K562 (cell line): Measurements from ENCODE around the gene RHBDD1. TPM values are rescaled to one million over a fixed set of nuclear protein-coding genes. Genes with fewer than 3 reads are reported as not detected.

Experiments
- BRD4 ChIP-seq: fragments of 200-600 bp; sonication (generic); IDR thresholded peaks from 2 replicates; pipeline ENCODE4 v1.6.1; 2017; ENCODE audit warnings: inconsistent platforms
- CEBPB ChIP-seq: fragments of 450-650 bp; IDR thresholded peaks from 2 replicates; pipeline ENCODE4 v1.6.1; 2016; ENCODE audit warnings: missing genetic modification characterization, missing compliant biosample characterization
- ETS1 ChIP-seq: conservative IDR thresholded peaks from 2 replicates; pipeline ENCODE4 v1.6.1; 2011; ENCODE audit warnings: low read depth, mild to moderate bottlenecking, low read length; ENCODE audit not compliant: control insufficient read depth
- MLLT1 ChIP-seq, 2 experiments: fragments of 450-650 bp; IDR thresholded peaks; 2 replicates each; pipeline ENCODE4 v1.6.1; 2016
- PHB ChIP-seq: fragments of 250-450 bp; sonication (Bioruptor Pico); IDR thresholded peaks from 2 replicates; pipeline ENCODE4 v1.5.0; 2021
- RBM14 ChIP-seq: fragments of 200-400 bp; formaldehyde crosslinking; IDR thresholded peaks from 2 replicates; pipeline ENCODE4 v1.6.1; 2018; ENCODE audit warnings: low read depth, mild to moderate bottlenecking, low read length, moderate library complexity, borderline replicate concordance; ENCODE audit not compliant: insufficient read depth
- RBM22 ChIP-seq: fragments of 200-400 bp; formaldehyde crosslinking; IDR thresholded peaks from 2 replicates; pipeline ENCODE4 v1.6.1; 2018; ENCODE audit warnings: low read length, low read depth; ENCODE audit not compliant: poor library complexity, severe bottlenecking
- SMARCA5 ChIP-seq: fragments of 450-650 bp; IDR thresholded peaks from 2 replicates; pipeline ENCODE4 v1.6.1; 2016
- ZBTB34 ChIP-seq: fragments of 250-450 bp; sonication (Bioruptor Pico); IDR thresholded peaks from 2 replicates; pipeline ENCODE4 v1.8.0; 2021; ENCODE audit warnings: mild to moderate bottlenecking, moderate library complexity
- ZNF121 ChIP-seq: sonication (generic); formaldehyde crosslinking; conservative IDR thresholded peaks from 2 replicates; pipeline ENCODE4 v1.8.0; 2022; ENCODE audit warnings: missing genetic modification reagents
- ZNF165 ChIP-seq: fragments of 250-450 bp; sonication (Bioruptor Pico); IDR thresholded peaks from 2 replicates; pipeline ENCODE4 v1.4.0; 2020; ENCODE audit warnings: borderline replicate concordance
- ZNF212 ChIP-seq: fragments of 450-650 bp; formaldehyde crosslinking; IDR thresholded peaks from 2 replicates; pipeline ENCODE4 v1.4.0; 2020; ENCODE audit warnings: mild to moderate bottlenecking
- ZNF232 ChIP-seq: sonication (generic); formaldehyde crosslinking; IDR thresholded peaks from 2 replicates; pipeline ENCODE4 v1.8.0; 2022; ENCODE audit warnings: mild to moderate bottlenecking, missing genetic modification reagents
- ZNF263 ChIP-seq: sonication (generic); formaldehyde crosslinking; IDR thresholded peaks from 2 replicates; pipeline ENCODE4 v1.8.0; 2022; ENCODE audit warnings: mild to moderate bottlenecking, missing genetic modification reagents, borderline replicate concordance
- ZNF274 ChIP-seq: IDR thresholded peaks from 2 replicates; pipeline ENCODE4 v1.6.1; 2011; ENCODE audit warnings: low read depth, mild to moderate bottlenecking, low read length, moderate library complexity, borderline replicate concordance
- ZNF282 ChIP-seq: sonication (generic); formaldehyde crosslinking; IDR thresholded peaks from 2 replicates; pipeline ENCODE4 v1.8.1; 2023; ENCODE audit warnings: missing genetic modification reagents
- ZNF778 ChIP-seq: fragments of 450-650 bp; formaldehyde crosslinking; IDR thresholded peaks from 2 replicates; pipeline ENCODE4 v1.4.0; 2020; ENCODE audit warnings: mild to moderate bottlenecking, moderate library complexity
- polyA plus RNA-seq, 8 experiments: library from polyadenylated mRNA; depleted of rRNA in 4 of 8; stranded (reverse) in 5 of 8; unstranded in 3 of 8; fragments of >200 nt; fragmentation: Nextera tagmentation in 2 of 8; fragmentation: Illumina TruSeq in 1 of 8; extraction: Ambion mirVana in 2 of 8; extraction: Trizol in 1 of 8; gene quantifications; 2 replicates each; pipeline versions ENCODE4 v1.2.1 to v1.2.3, GENCODE V29; 2011 to 2014; ENCODE audit warnings: inconsistent platforms in 1 of 8, missing spikeins in 1 of 8
- total RNA-seq, 7 experiments: library from RNA; depleted of rRNA in 6 of 7; stranded (reverse); fragments of >200 nt in 6 of 7; fragmentation: Illumina TruSeq in 2 of 7; extraction: Trizol in 2 of 7; gene quantifications; 2 replicates each; pipeline versions ENCODE4 v1.2.1 to v1.2.3, GENCODE V29; 2011 to 2021; ENCODE audit warnings: low replicate concordance in 1 of 7
- TF ChIP-seq, protein P1 (sequence below): sonication (generic); formaldehyde crosslinking; IDR thresholded peaks from 2 replicates; pipeline ENCODE4 v1.8.1; 2023; ENCODE audit warnings: mild to moderate bottlenecking, missing genetic modification reagents
- TF ChIP-seq, protein P2 (sequence below): fragments of 250-450 bp; sonication (Bioruptor Pico); IDR thresholded peaks from 2 replicates; pipeline ENCODE4 v1.8.0; 2021; ENCODE audit warnings: moderate library complexity, mild to moderate bottlenecking, inconsistent platforms

The RHBDD1 gene
- total and polyA plus RNA-seq, 9 of the 15 experiments (the other 6 are each of a cell fraction or from before 2014, with no cell fraction given), result 4.8 to 34.8 (median 15.6) TPM

DNA sequence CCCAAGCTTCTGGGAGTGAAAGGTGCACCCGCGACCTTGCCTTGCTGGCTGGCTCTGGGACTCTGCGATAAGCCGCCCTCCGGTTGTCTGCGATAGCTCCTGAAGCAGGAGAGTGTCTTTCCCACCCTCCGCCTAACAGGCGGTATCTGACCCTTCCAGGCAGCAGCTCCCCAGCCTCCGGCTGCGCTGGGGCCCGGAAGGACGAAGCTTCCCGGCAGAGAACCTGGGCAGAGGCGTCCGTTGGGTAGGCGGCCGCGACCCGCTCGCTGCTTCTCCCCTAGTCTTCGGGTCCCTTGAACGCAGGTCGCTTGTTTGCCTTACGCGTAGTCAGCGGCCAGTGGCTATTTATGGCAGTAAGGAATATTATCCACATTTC is 446 bp upstream of the RHBDD1 start (continued):
- TF ChIP-seq, protein P1, sequence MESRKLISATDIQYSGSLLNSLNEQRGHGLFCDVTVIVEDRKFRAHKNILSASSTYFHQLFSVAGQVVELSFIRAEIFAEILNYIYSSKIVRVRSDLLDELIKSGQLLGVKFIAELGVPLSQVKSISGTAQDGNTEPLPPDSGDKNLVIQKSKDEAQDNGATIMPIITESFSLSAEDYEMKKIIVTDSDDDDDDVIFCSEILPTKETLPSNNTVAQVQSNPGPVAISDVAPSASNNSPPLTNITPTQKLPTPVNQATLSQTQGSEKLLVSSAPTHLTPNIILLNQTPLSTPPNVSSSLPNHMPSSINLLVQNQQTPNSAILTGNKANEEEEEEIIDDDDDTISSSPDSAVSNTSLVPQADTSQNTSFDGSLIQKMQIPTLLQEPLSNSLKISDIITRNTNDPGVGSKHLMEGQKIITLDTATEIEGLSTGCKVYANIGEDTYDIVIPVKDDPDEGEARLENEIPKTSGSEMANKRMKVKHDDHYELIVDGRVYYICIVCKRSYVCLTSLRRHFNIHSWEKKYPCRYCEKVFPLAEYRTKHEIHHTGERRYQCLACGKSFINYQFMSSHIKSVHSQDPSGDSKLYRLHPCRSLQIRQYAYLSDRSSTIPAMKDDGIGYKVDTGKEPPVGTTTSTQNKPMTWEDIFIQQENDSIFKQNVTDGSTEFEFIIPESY, result no peak
- TF ChIP-seq RBM14 (no peak), ZNF778 (CRISPR knock-in tag) (no peak), PHB (CRISPR knock-in tag) (no peak), SMARCA5 (no peak), ZNF232 (CRISPR knock-in tag) (no peak), CEBPB (no peak), ZNF212 (CRISPR knock-in tag) (no peak), RBM22 (no peak), ZNF263 (CRISPR knock-in tag) (no peak), ZNF274 (0 out of 2 replicates have a peak, but pooled peaks have one; percentile 27), MLLT1 (IDR thresholded peaks at IDR 0.05) (0 out of 4 replicates have a peak, but pooled peaks of 1 of the 2 experiments have one; percentile 27), ZNF165 (no peak), ZBTB34 (CRISPR knock-in tag) (no peak), ETS1 (peak; percentile 74), BRD4 (0 out of 2 replicates have a peak, but pooled peaks have one; percentile 67), ZNF282 (CRISPR knock-in tag) (no peak), ZNF121 (CRISPR knock-in tag) (no peak)
- TF ChIP-seq, protein P2, sequence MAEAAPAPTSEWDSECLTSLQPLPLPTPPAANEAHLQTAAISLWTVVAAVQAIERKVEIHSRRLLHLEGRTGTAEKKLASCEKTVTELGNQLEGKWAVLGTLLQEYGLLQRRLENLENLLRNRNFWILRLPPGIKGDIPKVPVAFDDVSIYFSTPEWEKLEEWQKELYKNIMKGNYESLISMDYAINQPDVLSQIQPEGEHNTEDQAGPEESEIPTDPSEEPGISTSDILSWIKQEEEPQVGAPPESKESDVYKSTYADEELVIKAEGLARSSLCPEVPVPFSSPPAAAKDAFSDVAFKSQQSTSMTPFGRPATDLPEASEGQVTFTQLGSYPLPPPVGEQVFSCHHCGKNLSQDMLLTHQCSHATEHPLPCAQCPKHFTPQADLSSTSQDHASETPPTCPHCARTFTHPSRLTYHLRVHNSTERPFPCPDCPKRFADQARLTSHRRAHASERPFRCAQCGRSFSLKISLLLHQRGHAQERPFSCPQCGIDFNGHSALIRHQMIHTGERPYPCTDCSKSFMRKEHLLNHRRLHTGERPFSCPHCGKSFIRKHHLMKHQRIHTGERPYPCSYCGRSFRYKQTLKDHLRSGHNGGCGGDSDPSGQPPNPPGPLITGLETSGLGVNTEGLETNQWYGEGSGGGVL (CRISPR knock-in tag), result no peak
